ENCODE results near the gene HERC3.

Gene HERC3

GRCh38 chr4:88722828-88723227 lies 130.5 kb downstream of the HERC3 start:
- no peak for DNase-seq

GRCh38 chr4:88724406-88724805 lies 132.1 kb downstream of the HERC3 start:
- DNase-seq: no peak

- no peak for DNase-seq
Measured at GRCh38 chr4:88725143-88725542, 132.9 kb downstream of the HERC3 start.

- no peak for DNase-seq
Measured at GRCh38 chr4:88725986-88726385, 133.7 kb downstream of the HERC3 start.

- no peak for DNase-seq
Measured at GRCh38 chr4:88728146-88728545, 135.9 kb downstream of the HERC3 start.

- no peak for DNase-seq
Measured at GRCh38 chr4:88729146-88729760, 137.0 kb downstream of the HERC3 start.

- DNase-seq: no peak
Measured at GRCh38 chr4:88730811-88731210, 138.5 kb downstream of the HERC3 start.

- DNase-seq: no peak
Measured at GRCh38 chr4:88731381-88731780, 139.1 kb downstream of the HERC3 start.

GRCh38 chr4:88732714-88733368 lies 140.6 kb downstream of the HERC3 start:
- DNase-seq: no peak

GRCh38 chr4:88734403-88734949 lies 142.2 kb downstream of the HERC3 start:
- no peak for DNase-seq

- DNase-seq: no peak
Measured at GRCh38 chr4:88735564-88735963, 143.3 kb downstream of the HERC3 start.

GRCh38 chr4:88736264-88736663 lies 144.0 kb downstream of the HERC3 start:
- no peak for DNase-seq

GRCh38 chr4:88737307-88737941 lies 145.1 kb downstream of the HERC3 start:
- no peak for DNase-seq

- no peak for DNase-seq
Measured at GRCh38 chr4:88738180-88738579, 145.9 kb downstream of the HERC3 start.

- no peak for DNase-seq
Measured at GRCh38 chr4:88742561-88742960, 150.3 kb downstream of the HERC3 start.

GRCh38 chr4:88743696-88744095 lies 151.4 kb downstream of the HERC3 start:
- no peak for DNase-seq

GRCh38 chr4:88744609-88745008 lies 152.3 kb downstream of the HERC3 start:
- no peak for DNase-seq

GRCh38 chr4:88745175-88745574 lies 152.9 kb downstream of the HERC3 start:
- no peak for DNase-seq

- no peak for DNase-seq
Measured at GRCh38 chr4:88745581-88746163, 153.4 kb downstream of the HERC3 start.

- no peak for DNase-seq
Measured at GRCh38 chr4:88746206-88746605, 153.9 kb downstream of the HERC3 start.

- no peak for DNase-seq
Measured at GRCh38 chr4:88747351-88747750, 155.1 kb downstream of the HERC3 start.

- DNase-seq: no peak
Measured at GRCh38 chr4:88750369-88750768, 158.1 kb downstream of the HERC3 start.

GRCh38 chr4:88751258-88752075 lies 159.2 kb downstream of the HERC3 start:
- DNase-seq: no peak
